Embryonic facial prominence (tissue), 1 donor: ENCODE measurements around the gene NRCAM.
A peak's percentile ranks its signal among the peaks of the same experiment; 100 is the strongest.

Experiments
- DNase-seq: peaks from one replicate; pipeline ENCODE4 v3.0.0-alpha.2; 2016; ENCODE audit errors: extremely low spot score

Gene NRCAM

GRCh38 chr7:108204281-108204796, 251.9 kb downstream of the NRCAM start:
- DNase-seq = no peak

DNA sequence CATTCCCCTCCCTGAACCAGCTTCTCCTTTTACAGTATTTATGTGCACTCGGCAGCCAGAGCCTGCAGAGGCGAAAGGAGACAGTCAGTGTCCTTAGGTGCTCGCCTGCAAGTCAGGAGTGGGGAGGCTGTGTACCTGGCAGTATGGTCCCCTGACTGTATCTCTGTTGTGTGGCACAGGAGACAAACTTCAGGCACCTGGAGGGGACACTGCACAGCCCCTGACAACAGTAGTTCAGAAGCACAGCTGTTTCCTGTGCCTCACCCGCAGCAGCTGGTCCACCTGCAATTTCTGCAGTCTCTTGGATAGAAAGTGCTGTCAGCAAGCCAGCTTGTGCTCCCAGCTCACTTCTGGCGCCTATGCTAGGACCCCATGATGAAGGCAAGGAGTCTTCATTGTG, 252.7 kb downstream of the NRCAM start:
- DNase-seq = no peak

- DNase-seq = no peak
Measured at GRCh38 chr7:108202743-108203142, 253.5 kb downstream of the NRCAM start.

DNA sequence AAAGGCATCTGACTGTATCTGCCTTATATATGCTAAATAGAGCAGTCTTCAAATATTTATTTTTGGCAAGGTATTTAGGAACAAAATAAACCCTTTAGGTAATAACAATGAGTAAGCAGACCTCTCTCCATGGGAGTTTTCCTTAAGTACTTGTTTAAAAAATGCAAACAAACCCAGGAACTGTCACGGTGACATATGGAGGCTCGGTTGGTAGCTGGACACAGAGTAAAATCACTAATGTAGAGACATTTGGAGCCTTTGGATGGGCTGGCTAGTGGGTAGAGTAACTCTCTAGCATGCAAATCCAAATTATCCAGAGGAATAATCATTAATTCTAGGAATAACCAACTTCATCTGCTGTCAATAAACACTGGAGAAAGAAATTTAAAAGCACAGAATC, 254.5 kb downstream of the NRCAM start:
- DNase-seq = no peak

- no peak for DNase-seq
Measured at GRCh38 chr7:108200326-108200725, 255.9 kb downstream of the NRCAM start.

GRCh38 chr7:108197371-108198091, 258.7 kb downstream of the NRCAM start:
- no peak for DNase-seq

- no peak for DNase-seq
Measured at GRCh38 chr7:108196004-108196403, 260.2 kb downstream of the NRCAM start.

DNA sequence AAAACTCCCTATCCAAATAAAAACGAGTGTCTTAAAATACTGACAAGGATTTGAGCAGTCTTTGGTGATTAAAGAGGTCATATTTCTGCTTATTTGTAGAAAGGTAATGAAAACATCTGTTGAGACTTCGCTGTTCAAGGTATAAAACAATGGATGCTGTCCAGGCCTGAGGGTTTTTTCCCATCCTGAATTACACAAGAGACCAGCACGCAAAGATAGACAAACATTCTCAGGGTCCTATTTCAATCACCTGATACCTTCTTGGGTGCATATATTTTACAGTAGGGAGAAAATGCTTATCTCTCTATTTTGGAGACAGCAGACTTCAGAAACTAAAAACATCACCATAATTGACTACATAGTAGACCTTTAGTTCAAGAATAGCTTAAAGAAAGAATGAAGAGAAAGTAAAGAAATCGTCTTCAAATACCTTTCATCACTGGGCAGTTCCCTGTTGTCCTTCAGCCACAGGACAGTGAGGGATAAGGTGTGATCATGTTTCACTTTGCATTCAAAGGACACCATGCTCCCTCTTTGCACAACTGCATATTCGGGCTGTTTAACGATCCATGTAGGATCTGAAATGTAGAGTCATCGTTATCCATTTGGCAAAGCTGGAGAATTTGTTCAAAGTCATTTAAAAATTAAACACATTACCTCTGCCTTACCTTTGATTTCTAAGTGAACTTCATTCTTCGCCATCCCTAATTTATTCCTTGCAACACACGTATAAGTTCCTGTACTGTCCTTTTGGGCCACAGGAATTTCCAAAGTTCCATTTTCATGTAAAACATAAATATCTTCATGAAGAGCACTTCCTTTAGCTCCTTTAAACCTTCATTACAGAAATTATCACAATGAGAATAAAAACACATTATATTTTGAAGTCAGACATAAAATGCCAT, 262.4 kb downstream of the NRCAM start:
- no peak for DNase-seq

DNA sequence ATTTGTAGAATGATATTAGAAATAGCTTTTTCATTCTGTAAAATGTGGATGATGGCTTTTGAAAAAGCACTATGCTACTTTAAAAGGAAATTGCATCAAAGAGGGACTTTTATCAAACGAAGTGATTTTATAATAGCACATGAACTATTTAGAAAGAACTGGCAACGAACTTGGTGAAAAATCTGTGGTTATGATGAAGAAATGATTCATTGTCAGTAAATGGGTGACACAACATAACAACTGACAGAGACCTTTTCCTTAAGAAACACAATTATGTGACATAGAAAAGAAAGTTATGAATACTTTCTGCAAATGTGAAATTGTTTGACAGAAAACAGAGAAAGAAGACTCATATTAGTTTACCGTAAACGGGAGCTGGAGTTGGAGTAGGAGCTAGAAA, 265.3 kb downstream of the NRCAM start:
- DNase-seq = no peak

DNA sequence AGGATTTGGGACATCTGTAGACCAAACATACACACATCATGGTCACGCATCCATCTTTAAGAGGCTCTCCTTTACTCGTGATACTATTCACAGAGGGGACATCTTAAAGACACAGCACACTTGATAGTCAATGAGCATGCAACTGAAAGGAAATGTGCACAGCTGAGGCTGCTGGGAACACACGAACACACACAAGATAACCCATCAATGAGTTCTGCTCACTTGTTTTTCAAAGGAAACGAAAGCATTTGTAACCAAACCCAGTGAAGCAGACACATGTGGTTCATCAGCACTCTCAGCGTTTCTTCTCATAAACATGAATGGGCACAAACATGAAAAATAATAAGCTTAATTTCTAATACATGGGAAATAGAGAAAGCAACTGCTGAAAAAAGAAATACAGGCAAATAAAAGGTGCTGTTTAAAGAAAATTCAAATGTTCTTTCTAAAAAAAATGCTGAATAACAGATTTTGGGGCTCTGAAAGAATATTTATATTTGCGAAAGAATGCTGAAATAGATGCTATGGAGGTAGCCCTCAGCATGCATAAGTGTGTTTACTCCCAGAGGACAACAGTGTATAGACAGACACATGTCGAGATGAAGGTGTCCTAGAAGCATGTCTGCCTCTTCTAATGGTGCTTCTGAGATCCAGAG, 266.4 kb downstream of the NRCAM start:
- no peak for DNase-seq

- no peak for DNase-seq
Measured at GRCh38 chr7:108188724-108189123, 267.5 kb downstream of the NRCAM start.

- peak; percentile 36 for DNase-seq
Measured at GRCh38 chr7:108181073-108181985, 274.9 kb downstream of the NRCAM start.

GRCh38 chr7:108178398-108178797, 277.8 kb downstream of the NRCAM start:
- DNase-seq = no peak

- DNase-seq = no peak
Measured at GRCh38 chr7:108171164-108171563, 285.1 kb downstream of the NRCAM start.

DNA sequence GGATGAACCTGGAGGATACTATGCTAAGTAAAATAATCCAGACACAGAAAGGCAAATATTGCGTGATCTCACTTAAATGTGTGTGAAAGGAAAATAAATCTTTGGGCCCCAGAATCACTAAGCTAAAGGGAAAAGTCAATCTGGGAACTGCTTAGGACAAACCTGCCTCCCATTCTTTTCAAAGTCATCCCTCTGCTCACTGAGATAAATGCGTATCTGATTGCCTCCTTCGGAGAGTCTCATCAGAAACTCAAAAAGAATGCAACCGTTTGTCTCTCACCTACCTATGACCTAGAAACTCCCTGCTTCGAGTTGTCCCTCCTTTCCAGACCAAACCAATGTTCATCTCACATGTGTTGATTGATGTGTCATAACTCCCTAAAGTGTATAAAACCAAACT, 286.0 kb downstream of the NRCAM start:
- no peak for DNase-seq

- no peak for DNase-seq
Measured at GRCh38 chr7:108167460-108167859, 288.8 kb downstream of the NRCAM start.

DNA sequence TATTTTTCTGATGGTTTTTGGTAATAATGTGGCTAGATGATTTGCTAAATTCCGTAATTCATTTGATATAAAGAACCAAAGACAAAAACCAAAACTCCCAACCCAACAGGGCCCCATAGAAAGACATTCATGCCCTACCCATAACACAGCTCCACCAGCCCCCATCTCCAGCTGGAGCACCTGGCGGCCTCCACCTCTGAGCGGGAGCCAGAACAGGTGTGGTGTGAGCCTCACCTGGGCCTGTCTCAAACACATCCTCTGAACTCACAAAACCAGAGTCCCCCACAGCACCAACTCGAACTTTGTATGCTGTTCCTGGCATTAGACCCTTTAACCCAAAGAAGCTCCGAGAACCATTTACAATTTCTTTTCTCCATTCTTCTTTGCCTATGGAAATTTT, 289.5 kb downstream of the NRCAM start:
- no peak for DNase-seq

DNA sequence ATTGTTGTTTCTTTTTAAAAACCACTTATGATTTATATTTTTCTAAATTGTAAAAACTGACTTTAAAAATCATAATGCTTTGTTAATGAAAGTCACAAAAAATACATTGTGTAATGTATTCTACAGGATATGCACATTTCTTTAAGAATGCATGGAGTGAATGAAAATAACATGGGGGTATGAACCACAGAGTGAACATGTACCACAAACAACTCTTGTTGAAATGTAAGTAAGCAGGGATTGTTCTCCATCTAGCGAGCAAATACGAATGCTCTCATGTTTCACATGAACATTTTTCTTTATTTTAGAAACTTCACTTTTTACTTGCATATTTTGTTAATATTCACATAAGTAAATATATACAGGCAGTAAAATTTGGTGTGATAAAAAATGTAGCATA, 290.5 kb downstream of the NRCAM start:
- no peak for DNase-seq

DNA sequence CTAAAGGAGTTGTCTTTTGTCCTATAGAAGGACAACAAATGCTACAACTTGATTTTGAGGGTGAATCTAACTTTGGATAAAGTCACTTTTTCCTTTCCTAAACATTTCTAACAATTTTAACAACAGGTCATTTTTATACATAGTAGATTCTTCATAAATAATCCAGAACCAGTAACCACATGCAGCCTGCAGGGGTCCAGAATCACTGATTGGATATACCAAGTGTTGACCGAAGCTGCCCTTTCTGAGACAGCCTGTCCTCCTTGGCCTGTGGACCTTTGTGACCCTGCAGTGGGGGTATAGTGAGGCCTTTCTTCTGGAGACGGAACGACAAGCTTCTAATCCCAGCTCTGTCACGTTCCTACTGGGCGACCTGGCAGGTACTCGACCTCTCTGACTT, 291.3 kb downstream of the NRCAM start:
- DNase-seq = no peak

- DNase-seq = no peak
Measured at GRCh38 chr7:108164342-108164741, 291.9 kb downstream of the NRCAM start.

GRCh38 chr7:108158776-108159175, 297.5 kb downstream of the NRCAM start:
- DNase-seq = no peak
